HG03066 (cell line): ENCODE results near the gene GLG1.
"Not testable (repeated sequence)": the region's sequence is repeated elsewhere in the genome, so short reads cannot be mapped to it uniquely, and the experiment has no call there.

ENCODE experiments used
- ATAC-seq: cut with Tn5 transposase; IDR thresholded peaks from one replicate; pipeline ENCODE4 v1.9.1; 2021; ENCODE audit warnings: low read depth; ENCODE audit not compliant: unreplicated experiment

Gene GLG1

DNA sequence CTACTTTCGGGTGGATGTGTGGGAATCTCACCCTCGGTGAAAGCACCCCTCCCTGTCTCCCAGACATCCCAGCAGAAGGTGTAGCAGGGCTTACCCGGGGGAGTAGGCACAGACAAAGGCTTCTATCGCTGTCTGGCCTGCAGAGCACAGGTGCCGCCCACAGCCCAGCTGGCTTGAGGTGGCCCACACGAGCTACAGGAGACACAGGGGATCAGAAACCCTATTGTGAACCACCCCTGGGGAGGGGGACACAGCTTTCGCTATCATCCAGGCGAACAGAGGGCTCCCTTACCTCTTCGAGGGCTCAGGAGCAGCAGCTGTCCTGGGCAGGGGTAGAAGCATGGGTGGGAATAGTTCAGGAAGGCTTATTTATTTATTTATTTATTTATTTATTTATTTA is 193.4 kb downstream of the GLG1 start:
- ATAC-seq = not testable (repeated sequence)

DNA sequence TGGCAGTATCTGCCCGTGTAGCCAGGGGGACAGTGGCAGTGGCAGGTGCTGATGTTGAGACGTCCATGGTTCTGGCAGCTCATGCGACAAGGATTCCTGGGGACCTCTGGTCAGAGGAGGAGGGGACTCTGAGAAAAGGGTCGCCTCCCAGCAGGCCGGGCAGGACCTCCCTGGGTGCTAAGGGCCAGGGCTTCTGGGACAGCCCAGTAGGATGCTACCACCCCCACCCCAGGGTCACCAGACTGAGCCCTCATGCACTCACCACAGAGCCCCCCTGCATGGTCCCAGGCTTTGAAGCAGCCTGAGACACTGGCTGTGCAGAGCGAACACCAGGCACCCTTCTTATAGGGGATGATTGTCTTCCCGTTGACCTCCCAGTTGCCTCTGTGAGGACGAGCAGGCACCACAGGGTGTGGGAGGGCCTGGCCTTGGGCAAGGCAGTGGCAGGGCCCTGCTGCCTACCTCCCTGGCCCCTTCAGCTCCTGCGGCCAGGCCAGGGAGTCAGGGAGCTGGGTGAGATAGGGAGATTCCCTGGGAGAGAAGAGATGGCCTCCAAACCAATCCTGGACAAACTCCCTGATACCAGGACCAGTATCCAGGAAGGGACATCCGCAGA is 194.0 kb downstream of the GLG1 start:
- ATAC-seq = not testable (repeated sequence)

GRCh38 chr16:74412138-74412774 is 194.7 kb downstream of the GLG1 start:
- not testable (repeated sequence) for ATAC-seq

- not testable (repeated sequence) for ATAC-seq
Observed at GRCh38 chr16:74410981-74411380, 195.9 kb downstream of the GLG1 start.

- not testable (repeated sequence) for ATAC-seq
Observed at GRCh38 chr16:74410057-74410957, 196.6 kb downstream of the GLG1 start.

DNA sequence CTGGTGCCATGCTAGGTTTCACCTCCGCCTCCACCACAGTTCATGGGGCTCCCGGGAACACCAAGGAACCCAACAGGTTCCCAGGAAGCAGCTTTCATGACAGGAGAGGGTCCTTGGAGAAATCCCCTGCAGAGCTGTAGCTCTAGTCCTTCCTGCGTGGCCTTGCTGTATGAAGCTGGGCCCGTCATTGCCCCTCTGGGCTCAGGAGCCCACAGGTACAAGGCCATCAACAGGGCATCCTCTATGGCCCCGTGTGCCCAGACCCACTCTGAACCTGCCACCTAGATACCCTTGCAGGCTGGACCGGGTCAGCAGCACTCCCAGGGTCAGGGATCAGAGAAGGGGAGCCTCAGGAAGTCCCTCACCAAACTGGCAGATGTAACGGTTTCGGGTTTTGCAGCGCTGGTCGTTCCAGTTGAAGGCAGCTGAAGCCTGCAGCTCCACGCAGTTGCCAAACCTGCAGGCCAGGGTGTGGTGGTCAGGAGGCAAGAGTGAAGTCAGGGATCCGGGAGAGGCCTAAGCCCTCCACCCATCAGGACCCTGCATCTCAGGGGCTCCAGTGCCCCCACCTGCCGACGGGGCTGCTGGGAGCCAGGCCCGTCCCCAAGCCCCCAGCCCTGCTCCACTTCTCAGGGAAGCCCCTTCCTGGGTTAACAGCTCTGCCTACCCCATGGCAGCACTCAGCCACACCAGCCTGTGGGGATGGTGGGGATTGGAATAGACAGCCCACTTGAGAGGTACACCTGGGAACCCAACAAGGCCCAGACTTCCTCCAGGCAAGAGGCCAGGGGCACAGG is 197.5 kb downstream of the GLG1 start:
- not testable (repeated sequence) for ATAC-seq

DNA sequence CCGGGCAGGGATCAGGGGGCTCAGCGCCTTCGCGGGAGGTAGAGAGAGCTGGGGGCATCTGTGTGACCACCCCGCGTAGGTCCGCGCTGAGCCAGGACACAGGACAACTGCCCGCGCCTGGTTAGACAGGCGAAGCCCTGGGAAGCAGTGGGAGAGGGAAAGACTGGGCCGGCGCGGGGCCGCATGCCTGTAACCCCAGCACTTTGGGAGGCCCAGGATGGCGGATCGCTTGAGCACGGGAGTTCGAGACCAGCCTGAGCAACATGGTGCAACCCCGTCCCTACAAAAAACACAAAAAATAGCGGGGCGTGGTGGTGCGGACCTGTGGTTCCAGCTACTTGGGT is 199.6 kb downstream of the GLG1 start:
- not testable (repeated sequence) for ATAC-seq

DNA sequence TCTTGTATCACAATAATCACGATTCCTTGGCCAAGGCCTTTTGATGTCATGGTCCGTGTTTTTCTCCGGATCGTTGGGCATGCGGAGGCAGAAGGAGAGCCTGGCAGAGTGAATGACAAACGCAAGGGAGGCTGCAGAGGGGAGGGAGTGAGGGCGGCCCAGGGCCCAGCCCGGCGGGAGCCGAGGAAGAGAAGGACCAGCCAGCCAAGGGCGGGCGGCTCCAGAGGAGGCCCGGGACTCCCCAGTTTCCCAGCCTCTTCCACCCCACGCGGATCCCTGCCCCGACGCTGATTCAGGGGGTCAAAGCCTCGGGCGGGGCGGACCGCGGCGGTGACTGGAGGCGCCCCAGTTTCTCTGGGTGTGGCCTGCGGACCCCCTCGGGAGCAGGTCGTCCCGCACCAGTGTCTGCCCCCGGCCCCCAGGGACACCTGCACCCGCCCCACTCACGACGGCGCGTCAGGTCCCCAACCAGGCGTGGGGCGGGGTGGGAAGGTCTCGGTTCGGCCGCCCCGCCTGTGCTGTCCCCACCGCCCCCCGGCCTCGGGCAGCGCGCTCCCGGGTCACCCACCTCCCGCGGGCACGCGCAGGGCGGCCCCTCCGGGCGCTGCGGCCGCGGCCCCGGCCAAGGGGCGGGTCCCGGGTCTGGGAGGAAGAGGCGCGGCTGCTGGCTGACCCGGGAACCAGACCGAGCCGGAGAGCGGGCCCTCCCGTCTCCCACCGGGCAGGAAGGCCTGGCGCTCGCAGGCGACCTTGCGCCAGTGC is 200.1 kb downstream of the GLG1 start:
- not testable (repeated sequence) for ATAC-seq

DNA sequence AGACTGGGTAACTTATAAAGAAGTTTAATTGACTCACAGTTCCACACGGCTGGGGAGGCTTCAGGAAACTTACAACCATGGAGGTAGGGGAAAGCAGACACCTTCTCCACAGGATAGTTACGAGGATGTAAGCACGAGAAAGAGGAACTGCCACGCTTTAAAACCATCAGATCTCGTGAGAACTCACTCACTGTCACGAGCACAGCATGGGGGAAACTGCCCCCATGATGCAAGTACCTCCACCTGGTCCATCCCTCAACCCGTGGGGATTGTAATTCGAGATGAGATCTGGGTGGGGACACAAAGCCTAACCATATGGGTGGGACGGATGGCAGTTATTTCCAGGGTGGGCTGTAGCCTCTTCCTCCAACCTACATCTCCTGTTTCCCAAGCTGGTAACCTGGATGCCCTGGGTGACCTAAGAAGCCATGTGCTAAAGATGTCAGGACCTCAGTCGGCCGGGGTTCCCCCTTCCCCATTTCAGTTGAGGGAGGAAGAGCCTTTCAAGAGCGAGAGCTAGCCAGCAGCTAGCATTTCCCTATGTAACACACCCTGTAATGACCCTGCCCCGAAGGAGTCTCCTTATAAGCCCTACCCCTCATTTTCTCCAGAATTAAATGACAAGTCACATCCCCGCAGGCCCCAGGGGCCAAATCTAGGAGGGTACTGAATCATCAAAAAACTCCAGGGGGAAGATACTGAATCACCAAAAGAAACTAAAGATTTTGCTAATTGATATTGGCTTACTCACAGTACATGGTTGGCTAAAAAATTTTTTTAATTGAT is 202.6 kb downstream of the GLG1 start:
- ATAC-seq = not testable (repeated sequence)

DNA sequence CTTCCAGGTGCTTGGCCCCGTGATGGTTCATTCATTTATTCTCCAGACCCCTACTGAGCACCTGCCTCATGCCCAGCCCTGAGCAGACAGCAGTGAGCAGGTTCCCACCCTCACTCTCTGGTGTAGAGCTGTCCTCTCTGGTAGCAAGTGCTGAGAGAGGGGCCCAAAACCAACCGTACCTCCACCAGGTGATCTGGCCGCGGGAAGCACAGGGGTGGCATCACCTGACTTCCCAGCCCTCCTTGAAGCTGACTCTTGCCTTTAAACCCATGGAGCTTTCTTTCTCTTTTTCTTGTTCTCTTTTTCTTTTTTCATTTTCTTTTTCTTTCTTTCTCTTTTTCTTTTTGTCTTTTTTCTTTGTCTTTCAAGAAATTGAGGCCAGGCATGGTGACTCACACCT is 206.7 kb downstream of the GLG1 start:
- not testable (repeated sequence) for ATAC-seq

GRCh38 chr16:74398212-74398895 is 208.6 kb downstream of the GLG1 start:
- ATAC-seq = not testable (repeated sequence)
